Endothelial cell of umbilical vein (primary cell): ENCODE results near the gene ACTL8. TPM values are rescaled to one million over a fixed set of nuclear protein-coding genes. Genes with fewer than 3 reads are reported as not detected.

ENCODE experiments used
- BruUV-seq: library from RNA; stranded (reverse); fragments of 400-500 nt; replicated peaks from 2 replicates; lab custom pipeline; 2021; lab: Mats Ljungman, UMichigan
- CTCF ChIA-PET: fragments of 300-600, 350-600 bp; sonication (Branson Sonifier 250); formaldehyde crosslinking; loops from one replicate; lab custom pipeline; 2021; ENCODE audit warnings: antibody characterized with exemption, inconsistent platforms; lab: Charles Lee
- POLR2A ChIA-PET: fragments of 300-600, 350-600 bp; sonication (Branson Sonifier 250); formaldehyde crosslinking; loops from one replicate; lab custom pipeline; 2021; ENCODE audit warnings: antibody characterized with exemption, inconsistent platforms; lab: Charles Lee
- DNase-seq: peaks from one replicate; pipeline ENCODE4 v3.0.0-alpha.2; 2011; ENCODE audit warnings: low read depth, low spot score
- FAIRE-seq: peaks from 2 replicates; lab custom pipeline; 2011; peaks lifted over from hg19 to GRCh38; lab: Jason Lieb, UNC
- H2AFZ ChIP-seq: 2 replicates; pipeline ENCODE4 v1.6.0; 2012; ENCODE audit warnings: low read depth, low read length, control low read depth, inconsistent platforms
- H3K27ac ChIP-seq: 2 replicates; pipeline ENCODE4 v1.5.1; 2011; ENCODE audit warnings: low read depth, mild to moderate bottlenecking, control low read depth, low read length, moderate library complexity; ENCODE audit not compliant: insufficient read depth
- H3K27me3 ChIP-seq, 2 experiments: 2 replicates each; pipeline versions ENCODE4 v1.6.0 to v1.6.1; 2011; ENCODE audit warnings: low read length in 2 of 2, mixed read lengths in 1 of 2; ENCODE audit not compliant: control insufficient read depth in 2 of 2, insufficient read depth in 2 of 2
- H3K36me3 ChIP-seq, 2 experiments: 2 replicates in 1 of 2; 3 replicates in 1 of 2; pipeline ENCODE4 v1.5.1; 2011; ENCODE audit warnings: low read length in 2 of 2, mild to moderate bottlenecking in 1 of 2, moderate library complexity in 1 of 2; ENCODE audit not compliant: control insufficient read depth in 2 of 2, insufficient read depth in 2 of 2; ENCODE audit errors: extremely low read depth in 1 of 2
- H3K4me1 ChIP-seq: 3 replicates; pipeline ENCODE4 v1.5.1; 2011; ENCODE audit warnings: mild to moderate bottlenecking, low read length; ENCODE audit not compliant: control insufficient read depth, insufficient read depth; ENCODE audit errors: extremely low read depth
- H3K4me2 ChIP-seq: 2 replicates; pipeline ENCODE4 v1.6.1; 2011; ENCODE audit warnings: low read length, control low read depth, mixed read lengths; ENCODE audit not compliant: insufficient read depth
- H3K4me3 ChIP-seq, 3 experiments: fragments of 200-600 bp in 1 of 3; sonication (generic), shearing (Covaris generic) in 1 of 3; replicated peaks in 1 of 3; 2 replicates each; pipeline ENCODE4 v1.5.1; 2011 to 2016; ENCODE audit warnings: control low read depth in 3 of 3, low read length in 3 of 3, mild to moderate bottlenecking in 2 of 3, inconsistent platforms in 1 of 3, low read depth in 1 of 3, moderate library complexity in 1 of 3; ENCODE audit not compliant: insufficient read depth in 1 of 3
- H3K79me2 ChIP-seq: 2 replicates; pipeline ENCODE4 v1.6.0; 2012; ENCODE audit warnings: low read length, inconsistent platforms; ENCODE audit not compliant: control insufficient read depth, insufficient read depth
- H3K9ac ChIP-seq: replicated peaks from 2 replicates; pipeline ENCODE3; 2011; ENCODE audit warnings: low read length, control low read depth; ENCODE audit not compliant: insufficient read depth; ENCODE audit errors: extremely low read depth
- H3K9me1 ChIP-seq: replicated peaks from 3 replicates; pipeline ENCODE4 v1.6.0; 2011; ENCODE audit warnings: mild to moderate bottlenecking, low read length; ENCODE audit not compliant: control insufficient read depth, insufficient read depth; ENCODE audit errors: extremely low read depth
- H3K9me3 ChIP-seq: replicated peaks from 2 replicates; pipeline ENCODE4 v1.5.1; 2012; ENCODE audit warnings: low read length, inconsistent platforms; ENCODE audit not compliant: control insufficient read depth, insufficient read depth
- H4K20me1 ChIP-seq: replicated peaks from 2 replicates; pipeline ENCODE3; 2011; ENCODE audit warnings: mild to moderate bottlenecking, low read length; ENCODE audit not compliant: control insufficient read depth, insufficient read depth; ENCODE audit errors: extremely low read depth
- EZH2 ChIP-seq: IDR thresholded peaks from 2 replicates; pipeline ENCODE4 v1.6.1; 2012; ENCODE audit warnings: borderline replicate concordance, low read depth, mild to moderate bottlenecking, moderate library complexity, low read length, inconsistent platforms; ENCODE audit not compliant: severe bottlenecking
- FOS ChIP-seq: IDR thresholded peaks from 2 replicates; pipeline ENCODE4 v1.6.1; 2011; ENCODE audit warnings: mild to moderate bottlenecking, low read length, moderate library complexity, borderline replicate concordance; ENCODE audit not compliant: insufficient read depth
- GATA2 ChIP-seq: IDR thresholded peaks from 2 replicates; pipeline ENCODE4 v1.7.0; 2011; ENCODE audit warnings: low read depth, mild to moderate bottlenecking, moderate library complexity, mixed read lengths, low read length; ENCODE audit not compliant: insufficient read length, insufficient read depth
- JUN ChIP-seq: IDR thresholded peaks from 2 replicates; pipeline ENCODE4 v1.6.1; 2011; ENCODE audit warnings: borderline replicate concordance, low read depth; ENCODE audit not compliant: insufficient read length, insufficient read depth
- MYC ChIP-seq: IDR thresholded peaks from one replicate; pipeline ENCODE4 v1.6.1; 2011; ENCODE audit warnings: mild to moderate bottlenecking, low read depth, low read length
- POLR2A ChIP-seq: IDR thresholded peaks from 2 replicates; pipeline ENCODE4 v1.6.1; 2012; ENCODE audit warnings: low read depth, mild to moderate bottlenecking, control low read depth, low read length
- POLR2AphosphoS5 ChIP-seq: IDR thresholded peaks from 2 replicates; pipeline ENCODE4 v1.6.1; 2012; ENCODE audit warnings: low read depth, mild to moderate bottlenecking, control low read depth, low read length, moderate library complexity; ENCODE audit not compliant: insufficient read depth
- dilution Hi-C: fragments of 300-500 bp; cut with MboI; formaldehyde crosslinking; loops from one replicate; pipeline ENCODE4 v1.15.0; 2019; ENCODE audit warnings: low sequenced_read_pairs; ENCODE audit not compliant: extremely low pct_ligation_motif_present
- intact Hi-C: fragments of 100-400 bp; cut with micrococcal nuclease; formaldehyde crosslinking; loops from one replicate; pipeline ENCODE4 v1.10.0; 2022
- polyA plus RNA-seq, 4 experiments: library from polyadenylated mRNA; depleted of rRNA in 3 of 4; stranded (reverse) in 3 of 4; unstranded in 1 of 4; fragments of >200 nt; gene quantifications; 2 replicates each; pipeline versions ENCODE4 v1.2.1 to v1.2.3, GENCODE V29; 2011 to 2012; ENCODE audit warnings: missing spikeins in 1 of 4
- total RNA-seq: library from RNA; stranded (reverse); gene quantifications from 2 replicates; pipeline ENCODE4 v1.2.3, GENCODE V29; 2021
- TF ChIP-seq, protein P1 (sequence below): IDR thresholded peaks from 2 replicates; pipeline ENCODE4 v1.6.1; 2011; ENCODE audit not compliant: insufficient read depth, insufficient read length
- TF ChIP-seq, protein P2 (sequence below), 2 donors: IDR thresholded peaks; 1 replicate in 1 of 2; 2 replicates in 1 of 2; pipeline ENCODE4 v1.5.1; 2011; ENCODE audit warnings: low read length in 2 of 2, mild to moderate bottlenecking in 2 of 2, moderate library complexity in 2 of 2, control low read depth in 1 of 2, inconsistent platforms in 1 of 2, low read depth in 1 of 2; ENCODE audit not compliant: insufficient read depth in 1 of 2; ENCODE audit errors: extremely low read depth in 1 of 2

ACTL8 gene
- total and polyA plus RNA-seq, 2 donors (not counting 3 experiments of a cell fraction or from before 2014, with no cell fraction given) = not detected

DNA sequence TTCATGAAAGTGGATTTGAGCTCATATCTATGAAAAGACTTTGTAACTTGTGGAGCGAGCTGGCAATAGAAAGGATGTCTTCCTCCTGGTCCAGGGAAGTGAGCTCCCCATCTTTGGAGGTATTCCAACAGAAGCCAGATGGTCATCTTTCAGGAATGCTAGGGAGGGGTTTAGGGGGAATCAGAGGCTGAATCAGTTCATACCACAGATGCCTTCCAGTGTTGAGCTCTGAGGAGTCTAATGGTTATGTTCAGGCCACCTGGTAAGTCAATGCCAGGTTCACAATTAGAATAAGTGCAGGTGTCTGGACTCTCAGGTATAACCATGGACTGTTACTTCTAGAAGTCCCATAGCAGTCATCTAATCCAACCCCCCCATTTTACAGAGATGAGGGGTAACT is 119.1 kb downstream of the ACTL8 start:
- Histone ChIP-seq H3K9ac (no peak overlapping the region), H3K9me1 (no peaks in the 10 kb centered on the region), H3K36me3 (no peaks in the 10 kb centered on the region), H3K4me1 (no peaks in the 10 kb centered on the region), H3K9me3 (peaks cover under 1% of the 10 kb centered on the region), H3K27me3 (no peaks in the 10 kb centered on the region), H3K4me3 (no peak overlapping the region), H3K79me2 (no peaks in the 10 kb centered on the region), H2AFZ (no peak overlapping the region), H4K20me1 (no peaks in the 10 kb centered on the region), H3K27ac (no peak overlapping the region), H3K4me2 (no peak overlapping the region)
- no TSS peak for BruUV-seq
- TF ChIP-seq, protein P1, sequence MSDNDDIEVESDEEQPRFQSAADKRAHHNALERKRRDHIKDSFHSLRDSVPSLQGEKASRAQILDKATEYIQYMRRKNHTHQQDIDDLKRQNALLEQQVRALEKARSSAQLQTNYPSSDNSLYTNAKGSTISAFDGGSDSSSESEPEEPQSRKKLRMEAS = no peak
- TF ChIP-seq MYC = no peak
- TF ChIP-seq, protein P2, sequence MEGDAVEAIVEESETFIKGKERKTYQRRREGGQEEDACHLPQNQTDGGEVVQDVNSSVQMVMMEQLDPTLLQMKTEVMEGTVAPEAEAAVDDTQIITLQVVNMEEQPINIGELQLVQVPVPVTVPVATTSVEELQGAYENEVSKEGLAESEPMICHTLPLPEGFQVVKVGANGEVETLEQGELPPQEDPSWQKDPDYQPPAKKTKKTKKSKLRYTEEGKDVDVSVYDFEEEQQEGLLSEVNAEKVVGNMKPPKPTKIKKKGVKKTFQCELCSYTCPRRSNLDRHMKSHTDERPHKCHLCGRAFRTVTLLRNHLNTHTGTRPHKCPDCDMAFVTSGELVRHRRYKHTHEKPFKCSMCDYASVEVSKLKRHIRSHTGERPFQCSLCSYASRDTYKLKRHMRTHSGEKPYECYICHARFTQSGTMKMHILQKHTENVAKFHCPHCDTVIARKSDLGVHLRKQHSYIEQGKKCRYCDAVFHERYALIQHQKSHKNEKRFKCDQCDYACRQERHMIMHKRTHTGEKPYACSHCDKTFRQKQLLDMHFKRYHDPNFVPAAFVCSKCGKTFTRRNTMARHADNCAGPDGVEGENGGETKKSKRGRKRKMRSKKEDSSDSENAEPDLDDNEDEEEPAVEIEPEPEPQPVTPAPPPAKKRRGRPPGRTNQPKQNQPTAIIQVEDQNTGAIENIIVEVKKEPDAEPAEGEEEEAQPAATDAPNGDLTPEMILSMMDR (IDR thresholded peaks at IDR 0.05; ENCODE audit: extremely low read depth in 1 of 2, insufficient read depth in 1 of 2, low read depth in 1 of 2, low read length in 2 of 2) = no peak
- no peak for TF ChIP-seq POLR2A
- no peak for TF ChIP-seq FOS
- no peak for TF ChIP-seq JUN
- no peak for DNase-seq
- POLR2A ChIA-PET = no interaction called here
- intact Hi-C loops = no loop called here
- CTCF ChIA-PET = no interaction called here
- no peak for FAIRE-seq
- dilution Hi-C loops = no loop called here

DNA sequence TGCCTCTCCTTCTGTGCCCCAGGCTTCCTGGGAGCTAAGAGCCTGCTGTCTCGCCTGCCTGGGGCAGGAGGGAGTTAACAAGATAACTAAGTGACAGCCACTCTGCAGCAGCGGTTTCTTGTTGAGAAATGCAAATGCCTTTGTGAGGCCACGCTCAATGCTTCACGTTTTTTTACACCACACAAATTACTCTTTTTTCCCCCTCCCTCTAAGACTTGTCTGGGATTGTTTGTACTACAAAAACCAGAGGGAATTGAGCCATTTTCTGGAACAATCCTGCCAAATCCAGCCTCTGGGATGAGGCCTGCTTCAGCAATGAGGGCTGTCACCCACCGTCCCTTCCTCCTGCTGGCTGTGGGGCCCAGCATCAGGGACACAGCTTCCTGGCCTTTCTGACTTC is 119.6 kb downstream of the ACTL8 start:
- no peak for DNase-seq
- H3K27ac ChIP-seq = no peak overlapping the region
- TF ChIP-seq MYC (no peak), JUN (no peak), POLR2A (no peak), FOS (no peak), GATA2 (no peak), EZH2 (no peak), POLR2AphosphoS5 (no peak)
- TF ChIP-seq, protein P1 = no peak
- TF ChIP-seq, protein P2 (IDR thresholded peaks at IDR 0.05; ENCODE audit: extremely low read depth in 1 of 2, insufficient read depth in 1 of 2, low read depth in 1 of 2, low read length in 2 of 2) = no peak
- no peaks in the 10 kb centered on the region for H3K9me1 ChIP-seq
- no peaks in the 10 kb centered on the region for H3K9me3 ChIP-seq
- H3K4me3 ChIP-seq = no peak overlapping the region
- dilution Hi-C loops = no loop called here
- H3K4me2 ChIP-seq = no peak overlapping the region
- no peaks in the 10 kb centered on the region for H3K79me2 ChIP-seq
- H2AFZ ChIP-seq = no peak overlapping the region
- no peak for FAIRE-seq
- ChIA-PET CTCF (no interaction called here), POLR2A (no interaction called here)
- H3K4me1 ChIP-seq = no peaks in the 10 kb centered on the region
- H4K20me1 ChIP-seq = no peaks in the 10 kb centered on the region
- no TSS peak for BruUV-seq
- no peak overlapping the region for H3K9ac ChIP-seq
- no peaks in the 10 kb centered on the region for H3K27me3 ChIP-seq
- H3K36me3 ChIP-seq = no peaks in the 10 kb centered on the region
- intact Hi-C loops = no loop called here
